GM13977 (cell line): ENCODE results near the gene STPG2.

Experiments
- DNase-seq: peaks from one replicate; pipeline ENCODE4 v3.0.0; 2012; ENCODE audit warnings: low spot score
- in situ Hi-C: fragments of 300-500 bp; cut with MboI; formaldehyde crosslinking; loops from one replicate; pipeline ENCODE4 v1.12.0; 2022; ENCODE audit warnings: low sequenced_read_pairs, low pct_unique_long_range_greater_than_20kb, mixed read lengths, inconsistent platforms; ENCODE audit not compliant: unreplicated experiment
- TF ChIP-seq, protein P1 (sequence below): IDR thresholded peaks from 2 replicates; pipeline ENCODE4 v1.5.1; 2012; ENCODE audit warnings: mild to moderate bottlenecking, control low read depth; ENCODE audit not compliant: insufficient read depth; ENCODE audit errors: extremely low read depth, missing control alignments

The STPG2 gene

DNA sequence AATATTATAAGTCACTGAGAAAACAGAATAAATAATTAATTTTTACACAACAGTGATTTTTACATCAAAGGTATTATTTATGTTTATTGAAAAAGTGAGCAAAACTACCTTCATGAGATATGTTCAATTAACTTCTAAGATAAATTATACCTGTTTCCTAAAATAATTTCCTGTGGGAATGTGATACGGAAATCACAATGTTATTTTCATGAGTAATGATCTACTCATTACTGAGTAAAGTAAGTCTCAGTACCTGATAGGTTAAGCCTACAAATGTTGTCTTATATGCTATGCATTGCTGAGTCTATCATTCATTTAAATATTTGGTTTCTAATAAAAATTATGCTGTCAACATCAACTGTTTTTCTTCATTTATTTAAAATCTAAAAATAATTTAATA is 324.0 kb downstream of the STPG2 start:
- TF ChIP-seq, protein P1, sequence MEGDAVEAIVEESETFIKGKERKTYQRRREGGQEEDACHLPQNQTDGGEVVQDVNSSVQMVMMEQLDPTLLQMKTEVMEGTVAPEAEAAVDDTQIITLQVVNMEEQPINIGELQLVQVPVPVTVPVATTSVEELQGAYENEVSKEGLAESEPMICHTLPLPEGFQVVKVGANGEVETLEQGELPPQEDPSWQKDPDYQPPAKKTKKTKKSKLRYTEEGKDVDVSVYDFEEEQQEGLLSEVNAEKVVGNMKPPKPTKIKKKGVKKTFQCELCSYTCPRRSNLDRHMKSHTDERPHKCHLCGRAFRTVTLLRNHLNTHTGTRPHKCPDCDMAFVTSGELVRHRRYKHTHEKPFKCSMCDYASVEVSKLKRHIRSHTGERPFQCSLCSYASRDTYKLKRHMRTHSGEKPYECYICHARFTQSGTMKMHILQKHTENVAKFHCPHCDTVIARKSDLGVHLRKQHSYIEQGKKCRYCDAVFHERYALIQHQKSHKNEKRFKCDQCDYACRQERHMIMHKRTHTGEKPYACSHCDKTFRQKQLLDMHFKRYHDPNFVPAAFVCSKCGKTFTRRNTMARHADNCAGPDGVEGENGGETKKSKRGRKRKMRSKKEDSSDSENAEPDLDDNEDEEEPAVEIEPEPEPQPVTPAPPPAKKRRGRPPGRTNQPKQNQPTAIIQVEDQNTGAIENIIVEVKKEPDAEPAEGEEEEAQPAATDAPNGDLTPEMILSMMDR = no peak
- in situ Hi-C loops = no loop called here
- DNase-seq = no peak

DNA sequence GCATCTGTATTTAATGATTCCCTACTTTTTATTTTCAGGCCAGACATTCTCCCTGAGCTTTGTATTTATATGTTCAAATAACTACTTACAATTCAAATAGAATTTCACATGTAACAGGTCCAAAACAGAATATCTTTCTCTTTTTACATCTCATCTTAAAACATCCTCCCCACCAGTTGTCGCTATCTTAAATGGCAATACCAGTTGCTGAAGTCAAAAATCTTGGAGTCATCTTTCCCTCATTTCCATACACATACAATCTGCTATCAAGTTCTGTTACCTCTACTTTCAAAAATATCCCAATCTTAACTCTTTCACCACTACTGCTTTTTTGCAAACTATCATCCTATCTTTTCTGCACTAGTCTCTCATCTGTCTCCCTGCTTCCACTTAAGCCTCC is 330.5 kb downstream of the STPG2 start:
- no peak for DNase-seq
- TF ChIP-seq, protein P1 = no peak
- in situ Hi-C loops = no loop called here

DNA sequence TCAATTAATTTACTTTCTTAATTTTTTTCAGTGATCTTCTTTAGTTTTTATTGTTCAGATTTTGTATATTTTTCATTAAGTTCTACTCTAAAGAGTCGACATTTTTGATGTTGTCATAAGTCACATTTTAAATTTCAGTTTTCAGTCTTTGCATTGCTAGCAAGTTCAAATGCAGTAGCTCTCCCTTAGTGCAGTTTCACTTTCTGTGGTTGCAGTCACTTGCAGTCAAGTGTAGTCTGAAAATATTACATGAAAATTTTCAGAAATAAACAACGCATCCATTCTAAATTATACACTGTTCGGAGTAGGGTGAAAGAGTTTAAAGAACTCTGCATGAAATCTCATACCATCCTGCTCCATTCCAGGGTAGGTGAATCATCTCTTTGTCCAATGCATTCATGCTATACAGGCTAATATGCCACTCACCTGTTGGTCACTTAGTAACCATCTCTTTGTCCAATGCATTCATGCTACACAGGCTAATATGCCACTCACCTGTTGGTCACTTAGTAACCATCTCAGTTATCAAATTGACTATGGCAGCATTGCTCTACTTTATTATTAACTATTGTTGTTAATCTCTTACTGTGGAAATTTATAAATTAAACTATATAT is 356.9 kb downstream of the STPG2 start:
- no peak for DNase-seq
- TF ChIP-seq, protein P1 = no peak
- in situ Hi-C loops = no loop called here

DNA sequence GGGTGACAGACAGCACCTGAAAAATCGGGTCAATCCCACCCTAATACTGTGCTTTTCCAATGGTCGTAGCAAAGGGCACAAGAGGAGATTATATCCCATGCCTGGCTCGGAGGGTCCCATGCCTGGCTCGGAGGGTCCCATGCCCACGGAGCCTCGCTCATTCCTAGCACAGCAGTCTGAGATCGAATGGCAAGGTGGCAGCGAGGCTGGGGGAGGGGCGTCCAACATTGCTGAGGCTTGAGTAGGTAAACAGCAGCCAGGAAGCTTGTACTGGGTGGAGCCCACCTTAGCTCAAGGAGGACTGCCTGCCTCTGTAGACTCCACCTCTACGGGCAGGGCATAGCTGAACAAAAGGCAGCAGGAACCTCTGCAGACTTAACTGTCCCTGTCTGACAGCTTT is 365.1 kb downstream of the STPG2 start:
- TF ChIP-seq, protein P1 = no peak
- DNase-seq = no peak
- in situ Hi-C loops = no loop called here

DNA sequence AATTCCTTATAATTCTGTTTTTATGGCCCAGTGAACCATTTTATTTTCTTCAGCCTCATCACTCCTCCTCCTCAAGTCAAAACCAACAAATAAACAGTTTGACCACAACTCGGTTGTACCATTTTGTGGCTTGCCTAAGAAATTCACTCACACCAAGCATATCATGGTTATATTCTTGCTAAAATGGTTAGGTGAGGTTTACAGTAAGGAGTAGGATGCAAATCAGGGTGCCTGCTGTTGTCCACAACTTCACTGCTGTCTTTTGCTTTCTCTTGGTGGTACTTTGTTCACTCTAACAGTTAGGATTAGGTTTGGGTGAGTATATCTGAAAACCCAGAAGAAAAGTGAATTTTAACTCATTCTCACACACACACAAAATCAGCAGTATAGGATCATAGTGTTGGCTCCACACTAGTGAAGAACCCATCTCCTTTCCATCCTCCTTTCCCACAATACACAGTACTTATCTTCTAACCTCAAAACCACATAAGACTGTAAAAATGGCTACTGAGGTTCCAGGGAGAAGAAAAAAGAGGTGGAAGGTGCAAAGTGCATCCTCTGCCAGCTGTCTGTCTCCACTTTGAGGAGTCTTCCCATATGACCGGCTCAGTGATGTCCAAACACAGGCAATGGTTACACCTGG is 368.8 kb downstream of the STPG2 start:
- in situ Hi-C loops = no loop called here
- no peak for DNase-seq
- TF ChIP-seq, protein P1 = no peak

DNA sequence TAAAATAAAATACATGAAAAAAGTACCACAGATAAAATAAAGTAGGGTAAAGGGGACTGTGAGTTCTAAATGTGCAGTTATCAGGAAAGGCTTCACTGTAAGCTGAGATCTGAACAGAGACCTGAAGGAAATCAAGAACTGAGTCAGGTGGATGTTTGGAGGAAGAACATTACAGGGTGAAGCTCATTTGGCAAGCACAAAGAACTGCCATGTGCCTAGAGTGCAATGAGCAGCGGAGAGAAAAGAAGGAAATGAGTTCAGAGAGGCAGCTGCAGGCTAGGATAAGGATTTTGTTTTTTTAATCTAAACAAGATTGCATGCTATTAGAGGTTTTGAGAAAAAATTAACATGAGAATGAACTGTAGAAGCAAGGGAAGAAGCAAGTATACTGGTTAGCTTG is 373.1 kb downstream of the STPG2 start:
- no peak for DNase-seq
- in situ Hi-C loops = no loop called here
- TF ChIP-seq, protein P1 = no peak
